Measurements from ENCODE around the gene SCAF11.

The SCAF11 gene

DNA sequence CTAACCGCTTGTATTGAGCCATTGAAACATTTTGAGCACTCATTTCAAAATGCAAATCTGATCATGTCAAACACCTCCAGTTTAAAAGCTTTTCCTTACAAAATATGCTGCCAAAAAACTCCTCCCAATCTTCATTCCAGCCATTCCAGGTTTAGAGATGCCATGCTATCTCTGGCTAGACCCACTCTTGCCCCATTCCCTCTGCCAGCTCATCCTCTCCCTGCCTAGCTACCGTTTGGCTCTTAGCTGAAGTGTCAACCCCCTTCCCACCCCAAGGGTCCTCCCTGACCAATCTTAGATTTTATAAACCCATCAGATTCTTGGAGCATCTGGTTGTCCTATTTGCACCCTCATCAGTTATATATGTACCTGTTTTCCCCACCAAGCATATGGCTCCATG, 75.0 kb downstream of the SCAF11 start:
- no peak for DNase-seq

DNA sequence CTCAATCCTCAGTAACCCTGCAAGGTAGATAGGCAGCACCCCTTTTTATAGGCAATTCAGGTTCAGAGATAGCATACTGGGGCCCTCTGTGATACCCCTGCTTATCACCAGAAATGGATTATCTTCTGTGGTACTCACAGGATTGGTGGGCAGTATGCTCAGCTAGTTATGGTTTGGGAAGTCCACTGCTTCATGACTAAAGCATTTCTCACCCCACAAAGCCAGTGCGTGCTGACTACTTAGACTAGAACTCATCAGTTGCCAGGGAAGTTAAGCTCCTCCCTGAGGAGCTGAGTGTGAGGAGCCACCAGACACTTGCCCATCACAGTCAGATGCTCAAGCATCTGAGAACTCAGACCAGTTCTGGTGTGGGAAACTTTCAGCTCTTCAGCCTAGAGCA, 76.3 kb downstream of the SCAF11 start:
- DNase-seq = no peak

DNA sequence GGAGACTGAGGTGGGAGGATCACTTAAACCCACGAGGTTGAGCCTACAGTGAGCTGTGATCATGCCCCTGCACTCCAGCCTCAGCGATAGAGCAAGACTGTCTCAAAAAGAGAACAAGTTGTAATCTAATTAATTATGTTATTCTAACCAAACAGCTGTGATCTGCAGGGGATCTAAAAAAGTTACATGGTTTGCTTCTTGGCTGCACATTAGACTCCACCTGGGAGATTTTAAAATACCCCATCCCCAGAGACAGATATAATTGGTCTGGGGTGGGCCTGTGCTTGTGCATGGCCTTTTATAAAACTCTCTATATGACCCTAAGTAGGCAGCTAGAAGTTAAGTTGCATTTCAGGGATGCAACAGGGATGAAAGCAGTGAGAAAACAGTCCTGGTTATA, 76.7 kb downstream of the SCAF11 start:
- no peak for DNase-seq

DNA sequence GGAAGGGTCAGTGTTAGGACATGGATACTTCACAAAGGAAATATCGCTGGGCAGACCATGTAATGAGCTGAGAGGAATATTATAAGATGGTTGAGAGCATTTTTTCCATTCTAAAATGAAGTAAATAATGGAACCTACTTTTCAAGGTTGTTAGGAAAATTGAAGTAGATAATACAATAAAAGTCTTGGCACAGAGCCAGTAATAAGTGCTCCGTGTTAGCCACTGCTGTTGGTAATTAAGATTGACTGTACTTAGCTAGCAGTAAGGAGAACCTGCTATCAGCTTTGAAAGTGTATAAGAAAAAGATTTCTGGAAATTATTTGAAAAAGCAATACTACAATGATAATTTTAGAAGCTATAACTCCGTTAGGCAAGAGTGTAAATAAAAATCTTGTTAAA, 77.6 kb downstream of the SCAF11 start:
- DNase-seq = no peak

DNA sequence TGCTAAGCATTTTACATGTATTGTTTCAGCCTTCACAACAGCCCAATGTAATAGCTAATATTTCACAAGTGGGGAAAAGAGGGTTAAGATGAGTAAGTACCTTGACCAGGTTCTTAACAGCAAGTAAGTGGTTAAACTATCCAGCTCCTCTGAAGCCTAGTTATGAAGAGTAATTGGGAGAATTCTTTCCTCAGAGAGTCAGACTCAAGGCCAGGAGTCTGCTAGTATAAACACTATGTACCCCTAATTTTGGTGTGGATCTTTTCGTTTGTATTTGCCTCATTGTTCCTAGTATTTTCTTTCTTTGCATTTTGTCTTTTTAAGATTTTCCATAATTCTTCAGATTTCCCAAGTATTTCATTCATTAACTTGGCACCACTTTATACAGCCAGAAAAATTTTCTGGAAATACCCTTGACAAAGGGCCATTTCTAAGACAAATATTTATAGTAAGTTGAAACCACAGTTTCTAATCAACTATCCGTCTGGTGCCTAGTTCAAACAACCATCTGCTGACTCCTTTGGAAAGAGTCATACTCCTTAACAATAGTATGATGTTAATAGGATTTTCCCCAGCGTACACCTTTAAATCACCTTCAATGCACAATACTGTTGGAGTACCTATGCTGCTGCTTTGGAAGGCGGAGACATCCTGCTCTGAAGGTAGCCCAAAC, 81.2 kb downstream of the SCAF11 start:
- no peak for DNase-seq

DNA sequence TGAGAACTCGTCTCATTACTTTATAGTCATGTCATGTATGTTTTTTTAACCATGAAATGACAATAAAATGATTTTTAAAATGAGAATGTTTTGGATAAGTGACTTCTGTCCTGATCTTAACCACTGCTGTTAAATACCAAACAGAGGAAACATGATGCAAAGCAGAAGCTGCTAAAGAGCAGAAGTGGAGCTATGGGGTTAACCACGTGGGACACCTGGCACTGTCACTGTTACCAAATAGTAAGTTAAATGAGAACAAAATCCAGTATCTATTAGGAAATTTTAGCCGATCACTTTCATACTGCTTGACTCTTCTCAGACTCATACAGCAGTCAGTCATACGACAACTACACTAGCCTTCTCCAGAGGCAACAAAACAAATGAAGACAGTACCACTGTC, 82.4 kb downstream of the SCAF11 start:
- DNase-seq = no peak

DNA sequence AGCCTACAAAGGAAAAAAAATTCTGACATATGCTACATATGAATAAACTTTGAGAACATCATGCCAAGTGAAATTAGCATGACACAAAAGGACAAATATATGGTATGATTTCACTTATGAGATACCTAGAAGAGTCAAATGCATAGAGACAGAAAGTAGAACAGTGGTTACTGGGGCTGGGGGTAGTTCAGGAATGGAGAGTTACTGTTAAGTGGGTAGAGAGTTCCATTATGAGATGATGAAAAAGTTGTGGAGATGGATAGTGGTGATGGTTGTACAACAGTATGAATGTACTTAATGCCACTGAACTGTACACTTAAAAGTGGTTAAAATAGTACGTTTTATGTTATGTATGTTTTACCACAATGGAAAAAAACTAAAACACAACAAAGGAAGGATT, 92.3 kb downstream of the SCAF11 start:
- no peak for DNase-seq

DNA sequence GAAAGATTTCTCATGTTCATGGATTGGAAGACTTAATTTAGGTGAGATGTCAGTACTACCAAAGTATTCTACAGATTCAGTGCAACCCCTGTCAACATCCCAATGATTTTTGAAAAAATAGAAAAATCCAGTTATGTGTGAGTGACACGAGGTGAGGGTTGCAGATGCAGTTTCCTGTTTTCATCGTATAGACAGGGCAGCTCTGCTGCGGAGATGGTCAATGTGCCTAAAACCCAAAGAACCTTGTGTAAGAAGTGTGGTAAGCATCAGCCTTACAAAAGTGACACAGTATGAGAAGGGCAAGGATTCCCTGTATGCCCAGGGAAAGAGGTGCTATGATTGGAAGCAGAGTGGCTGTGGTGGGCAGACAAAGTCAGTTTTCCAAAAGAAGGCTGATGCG, 94.4 kb downstream of the SCAF11 start:
- DNase-seq = no peak

DNA sequence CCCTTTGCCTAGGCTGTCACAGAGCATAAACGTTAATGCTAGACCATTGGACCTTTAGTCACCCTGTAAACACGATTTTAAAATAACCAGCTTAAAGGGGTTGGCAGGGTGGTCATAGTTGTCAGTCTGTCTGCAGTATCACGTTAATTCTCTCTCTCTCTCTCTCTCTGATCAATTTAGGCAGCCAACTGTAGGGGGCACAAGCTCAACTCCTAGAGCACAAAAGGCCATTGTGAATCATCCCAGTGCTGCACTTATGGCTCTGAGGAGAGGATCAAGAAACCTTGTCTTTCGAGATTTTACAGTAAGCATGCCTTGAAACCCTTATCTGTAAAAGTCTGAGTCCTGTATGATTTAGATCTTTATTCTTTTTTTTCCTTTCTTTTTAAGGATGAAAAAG, 97.1 kb downstream of the SCAF11 start:
- DNase-seq = no peak

DNA sequence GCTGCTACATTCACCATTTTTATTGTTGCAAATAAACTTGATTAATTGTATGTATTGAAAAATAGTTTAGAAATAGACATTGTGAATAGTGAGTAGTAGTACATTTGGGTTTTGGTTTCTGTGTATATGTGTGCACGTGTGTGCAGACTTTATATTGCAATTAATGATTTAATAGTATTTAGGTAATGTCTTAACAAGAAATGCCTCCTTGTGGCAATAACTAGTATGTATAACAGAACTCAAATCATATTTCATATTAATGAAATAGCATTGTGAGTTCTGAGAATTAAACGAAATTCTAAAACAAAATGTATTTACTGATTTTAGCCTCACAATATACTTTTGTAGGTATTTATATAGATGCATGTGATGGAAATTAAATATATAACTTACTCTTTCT, 100.1 kb downstream of the SCAF11 start:
- no peak for DNase-seq

DNA sequence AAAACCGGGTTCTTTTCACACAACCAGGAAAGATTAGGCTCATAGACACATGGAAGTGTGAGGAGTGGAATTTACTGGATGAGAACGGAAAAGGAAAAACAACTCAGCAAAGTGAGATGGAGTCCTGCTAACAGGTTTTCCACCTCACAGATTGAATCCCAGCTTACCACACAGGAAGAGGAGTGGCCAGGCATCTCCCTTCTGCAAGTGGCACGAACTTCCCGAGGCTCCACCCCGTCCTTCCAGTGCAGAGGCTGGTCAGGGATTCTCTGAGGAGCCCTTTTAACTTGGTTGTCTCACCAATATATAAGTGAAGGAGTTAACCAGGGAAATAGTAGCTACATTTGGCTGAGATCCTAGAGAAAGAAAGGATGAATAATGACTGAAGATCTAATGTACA, 102.8 kb downstream of the SCAF11 start:
- no peak for DNase-seq

DNA sequence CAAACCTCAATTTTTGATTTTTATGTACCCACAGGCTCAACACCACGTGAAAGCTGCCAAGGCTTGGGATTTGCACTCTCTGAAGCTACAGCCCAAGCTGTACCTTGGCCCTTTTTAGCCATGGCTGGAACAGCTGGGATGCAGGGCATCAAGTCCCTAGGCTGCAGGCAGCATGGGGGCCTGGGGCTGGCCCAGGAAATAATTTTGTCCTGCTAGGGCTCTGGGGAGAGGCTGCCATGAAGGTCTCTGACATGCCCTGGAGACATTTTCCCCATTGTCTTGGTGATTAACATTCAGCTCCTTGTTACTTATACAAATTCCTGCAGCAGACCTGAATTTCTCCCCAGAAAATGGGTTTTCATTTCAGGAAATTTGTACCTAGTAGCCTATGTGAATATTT, 103.7 kb downstream of the SCAF11 start:
- DNase-seq = no peak

DNA sequence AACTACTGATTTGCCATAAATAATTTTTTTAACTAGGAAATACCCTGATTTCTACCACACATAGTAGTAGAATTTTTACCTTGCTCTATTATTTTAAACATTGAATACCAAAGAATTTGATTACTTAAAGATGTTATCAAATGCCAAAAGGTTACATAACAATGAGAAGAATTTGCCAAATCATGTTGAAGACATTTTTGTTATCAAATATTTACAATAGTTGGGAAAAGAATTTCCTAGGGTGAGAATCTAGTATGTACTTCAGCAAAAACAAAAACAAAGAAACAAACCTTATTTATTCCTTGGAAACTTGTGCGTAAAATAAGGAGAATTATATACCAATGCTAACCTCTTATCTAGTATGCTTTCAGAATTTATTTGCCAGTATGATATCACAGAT, 107.2 kb downstream of the SCAF11 start:
- DNase-seq = no peak

DNA sequence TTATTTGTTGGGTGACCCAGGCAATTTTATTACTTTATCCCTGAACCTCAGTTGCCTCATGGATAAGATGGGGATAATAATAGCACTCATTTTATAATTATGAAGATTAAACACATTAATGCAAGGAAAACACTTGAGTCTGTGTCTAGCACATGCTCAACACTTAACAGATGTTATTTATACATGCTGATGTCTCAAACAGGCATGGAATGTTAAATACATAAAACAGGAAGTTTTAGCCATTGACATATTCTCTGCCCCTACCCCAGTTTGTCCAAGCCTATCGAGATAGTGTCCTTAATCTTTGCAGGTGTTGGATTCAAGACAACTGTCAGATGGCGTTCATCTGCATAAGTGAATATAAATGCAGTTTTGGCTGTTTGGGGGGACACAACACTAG, 109.8 kb downstream of the SCAF11 start:
- DNase-seq = no peak

DNA sequence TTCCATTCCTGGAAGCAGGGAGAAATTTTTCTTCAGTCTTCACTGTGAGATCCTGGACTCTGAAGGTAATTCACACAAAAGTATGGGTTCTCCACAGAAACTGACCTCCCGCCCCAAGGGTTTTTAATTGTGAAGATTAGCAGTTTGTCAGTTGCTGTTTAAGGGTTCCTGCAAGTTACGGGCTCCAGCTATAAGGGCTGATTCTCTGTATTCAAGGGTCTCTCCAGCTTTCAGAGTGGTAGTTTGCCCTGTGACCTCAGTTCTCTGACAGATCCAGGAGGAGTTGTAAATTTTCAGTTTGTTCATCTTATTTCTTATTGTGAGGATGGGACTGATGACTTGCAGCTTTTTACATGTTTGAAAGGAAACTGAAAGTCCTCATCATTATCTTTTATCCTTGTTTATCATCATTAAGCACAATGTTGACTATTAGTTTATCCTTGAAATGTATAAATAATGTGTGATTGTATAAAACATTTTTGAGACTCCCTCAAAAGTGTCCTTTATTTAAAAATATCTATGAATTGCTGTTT, 110.9 kb downstream of the SCAF11 start:
- no peak for DNase-seq

DNA sequence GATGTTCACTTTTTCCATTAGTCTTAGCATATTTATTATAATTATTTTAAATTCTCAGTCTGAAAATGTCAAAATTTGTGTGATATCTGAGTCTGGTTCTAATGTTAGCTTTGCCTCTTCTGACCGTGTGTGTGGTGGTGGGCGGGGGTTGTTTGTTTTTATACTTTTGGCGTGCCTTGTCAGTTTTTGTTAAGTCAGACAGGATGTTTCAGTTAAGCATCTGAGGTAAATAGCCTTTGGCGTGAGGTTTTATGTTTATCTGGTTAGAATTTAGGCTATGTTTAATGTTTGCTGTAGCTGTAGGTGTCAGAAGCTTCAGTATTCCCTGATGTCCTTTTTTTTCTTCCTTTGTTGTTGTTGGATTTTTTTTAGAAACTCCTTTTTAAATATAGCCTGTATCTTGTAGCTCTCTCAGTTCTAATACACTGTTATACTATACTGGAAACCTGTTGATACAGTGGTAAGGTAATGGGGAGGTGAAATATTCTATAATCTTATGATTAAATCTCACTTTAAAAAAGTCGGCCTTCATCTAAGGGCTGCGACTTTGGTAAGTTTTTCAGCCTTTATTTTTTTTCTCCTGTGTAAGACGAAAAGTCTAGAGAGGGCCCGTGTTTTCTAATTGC, 111.6 kb downstream of the SCAF11 start:
- DNase-seq = no peak

DNA sequence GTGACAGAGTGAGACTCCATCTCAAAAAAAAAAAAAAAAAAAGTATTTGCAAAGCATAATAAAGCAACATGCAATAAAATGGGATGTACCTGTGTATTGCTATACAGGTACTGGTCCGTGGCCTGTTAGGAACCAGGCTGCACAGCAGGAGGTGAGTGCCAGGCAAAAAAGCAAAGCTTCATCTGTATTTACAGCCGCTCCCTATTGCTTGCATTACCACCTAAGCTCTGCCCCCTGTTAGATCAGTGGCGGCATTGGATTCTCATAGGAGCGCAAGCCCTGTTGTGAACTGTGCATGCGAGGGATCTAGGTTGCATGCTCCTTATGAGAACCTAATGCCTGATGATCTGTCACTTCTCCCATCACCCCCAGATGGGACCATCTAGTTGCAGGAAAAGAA, 113.3 kb downstream of the SCAF11 start:
- DNase-seq = no peak

DNA sequence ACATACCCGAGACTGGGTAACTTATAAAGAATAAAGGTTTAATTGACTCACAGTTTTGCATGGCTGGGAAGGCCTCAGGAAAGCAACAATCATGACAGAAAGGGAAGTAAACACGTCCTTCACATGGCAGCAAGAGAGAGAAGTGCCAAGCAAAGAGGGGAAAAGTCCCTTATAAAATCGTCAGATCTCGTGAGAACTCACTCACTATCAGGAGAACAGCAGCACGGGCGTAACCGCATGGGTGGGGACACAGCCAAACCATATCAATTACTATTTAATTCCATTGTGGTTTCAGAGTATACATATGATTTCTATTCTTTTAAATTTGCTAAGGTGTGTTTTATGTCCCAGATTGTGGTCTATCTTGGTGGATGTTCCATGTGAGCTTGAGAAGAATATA, 117.9 kb downstream of the SCAF11 start:
- DNase-seq = no peak

Measured in effector CD4-positive, alpha-beta T cell (primary cell).